ENCODE results near the gene MELTF.

GRCh38 chr3:197031315-197032285 is 2.0 kb upstream of the MELTF start:
- TF ChIP-seq, protein P1, sequence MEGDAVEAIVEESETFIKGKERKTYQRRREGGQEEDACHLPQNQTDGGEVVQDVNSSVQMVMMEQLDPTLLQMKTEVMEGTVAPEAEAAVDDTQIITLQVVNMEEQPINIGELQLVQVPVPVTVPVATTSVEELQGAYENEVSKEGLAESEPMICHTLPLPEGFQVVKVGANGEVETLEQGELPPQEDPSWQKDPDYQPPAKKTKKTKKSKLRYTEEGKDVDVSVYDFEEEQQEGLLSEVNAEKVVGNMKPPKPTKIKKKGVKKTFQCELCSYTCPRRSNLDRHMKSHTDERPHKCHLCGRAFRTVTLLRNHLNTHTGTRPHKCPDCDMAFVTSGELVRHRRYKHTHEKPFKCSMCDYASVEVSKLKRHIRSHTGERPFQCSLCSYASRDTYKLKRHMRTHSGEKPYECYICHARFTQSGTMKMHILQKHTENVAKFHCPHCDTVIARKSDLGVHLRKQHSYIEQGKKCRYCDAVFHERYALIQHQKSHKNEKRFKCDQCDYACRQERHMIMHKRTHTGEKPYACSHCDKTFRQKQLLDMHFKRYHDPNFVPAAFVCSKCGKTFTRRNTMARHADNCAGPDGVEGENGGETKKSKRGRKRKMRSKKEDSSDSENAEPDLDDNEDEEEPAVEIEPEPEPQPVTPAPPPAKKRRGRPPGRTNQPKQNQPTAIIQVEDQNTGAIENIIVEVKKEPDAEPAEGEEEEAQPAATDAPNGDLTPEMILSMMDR (IDR thresholded peaks at IDR 0.05) = no peak
- TF ChIP-seq, protein P2, sequence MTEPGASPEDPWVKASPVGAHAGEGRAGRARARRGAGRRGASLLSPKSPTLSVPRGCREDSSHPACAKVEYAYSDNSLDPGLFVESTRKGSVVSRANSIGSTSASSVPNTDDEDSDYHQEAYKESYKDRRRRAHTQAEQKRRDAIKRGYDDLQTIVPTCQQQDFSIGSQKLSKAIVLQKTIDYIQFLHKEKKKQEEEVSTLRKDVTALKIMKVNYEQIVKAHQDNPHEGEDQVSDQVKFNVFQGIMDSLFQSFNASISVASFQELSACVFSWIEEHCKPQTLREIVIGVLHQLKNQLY (CRISPR knock-in tag; IDR thresholded peaks at IDR 0.05) = no peak
- TF ChIP-seq NFYB (CRISPR knock-in tag; conservative IDR thresholded peaks at IDR 0.05; ENCODE audit: low read depth) (no peak), ZNF317 (CRISPR knock-in tag; IDR thresholded peaks at IDR 0.05; ENCODE audit: borderline replicate concordance, low read depth) (no peak), FOXP1 (CRISPR knock-in tag; IDR thresholded peaks at IDR 0.05; ENCODE audit: borderline replicate concordance) (no peak), PRRX2 (CRISPR knock-in tag; IDR thresholded peaks at IDR 0.05) (no peak)
